Nephron (organoid): ENCODE data around the gene GMPPA.
A peak's percentile ranks its signal among the peaks of the same experiment; 100 is the strongest.

Experiments used
- H3K27ac Mint-ChIP-seq, 3 experiments: 2 replicates each; pipeline ENCODE4 v1.8.0; 2020; ENCODE audit warnings: mixed read lengths in 3 of 3, mild to moderate bottlenecking in 2 of 3, moderate library complexity in 1 of 3
- H3K27me3 Mint-ChIP-seq: 2 replicates; pipeline ENCODE4 v1.8.0; 2021; ENCODE audit warnings: low read depth, mild to moderate bottlenecking, moderate library complexity, mixed read lengths
- H3K36me3 Mint-ChIP-seq: 2 replicates; pipeline ENCODE4 v1.8.0; 2020; ENCODE audit warnings: low read depth, mixed read lengths
- H3K4me1 Mint-ChIP-seq: 2 replicates; pipeline ENCODE4 v1.8.0; 2020; ENCODE audit warnings: mixed read lengths
- H3K4me3 Mint-ChIP-seq, 3 experiments: 2 replicates each; pipeline ENCODE4 v1.8.0; 2020; ENCODE audit warnings: mild to moderate bottlenecking in 3 of 3, mixed read lengths in 3 of 3, moderate library complexity in 2 of 3
- H3K9me3 Mint-ChIP-seq: 2 replicates; pipeline ENCODE4 v1.8.0; 2020; ENCODE audit warnings: mixed read lengths
- CTCF ChIP-seq, 3 experiments: fragments of 200-600 bp; sonication (generic); IDR thresholded peaks; one replicate each; pipeline ENCODE4 v1.5.0; 2021; ENCODE audit warnings: antibody characterized with exemption in 3 of 3; ENCODE audit not compliant: unreplicated experiment in 3 of 3

GMPPA gene

DNA sequence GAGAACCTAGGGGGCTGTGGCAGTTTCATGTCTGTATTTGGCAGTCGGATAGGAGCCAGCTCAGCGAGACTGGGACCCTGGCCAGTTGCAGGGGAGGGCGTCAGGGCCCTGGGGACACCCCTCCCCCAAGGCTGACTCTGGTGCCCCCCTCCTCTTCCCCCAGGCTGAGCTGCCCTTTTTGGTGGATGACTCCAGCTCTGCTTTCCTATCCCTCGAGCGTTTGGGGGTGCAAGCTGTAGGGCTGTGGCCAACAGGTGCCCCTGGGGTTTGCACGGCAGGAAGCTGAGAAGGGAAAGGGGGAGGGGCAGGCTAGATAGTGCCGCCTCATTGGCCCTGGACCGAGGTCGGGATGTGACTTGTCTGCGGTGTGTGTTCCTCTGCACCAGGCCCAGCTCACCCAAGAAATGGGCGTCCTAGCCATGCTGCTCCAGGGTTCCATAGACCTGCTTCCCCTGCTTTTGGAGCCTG lies 37.6 kb upstream of the GMPPA start:
- no peak overlapping the region for H3K4me3 Mint-ChIP-seq
- no peak for TF ChIP-seq CTCF (IDR thresholded peaks at IDR 0.05; ENCODE audit: unreplicated experiment in 3 of 3)
- no peaks in the 10 kb centered on the region for H3K9me3 Mint-ChIP-seq
- peaks cover 24% of the 10 kb centered on the region for H3K4me1 Mint-ChIP-seq
- peak overlapping the region in 1 of 3 experiments; percentile 22 for H3K27ac Mint-ChIP-seq
- peaks cover 8% of the 10 kb centered on the region for H3K36me3 Mint-ChIP-seq
- H3K27me3 Mint-ChIP-seq: no peaks in the 10 kb centered on the region

- H3K4me3 Mint-ChIP-seq: no peak overlapping the region
- H3K27ac Mint-ChIP-seq: no peak overlapping the region
- TF ChIP-seq CTCF (IDR thresholded peaks at IDR 0.05; ENCODE audit: unreplicated experiment in 3 of 3): no peak
- H3K4me1 Mint-ChIP-seq: peaks cover 24% of the 10 kb centered on the region
- H3K9me3 Mint-ChIP-seq: no peaks in the 10 kb centered on the region
- no peaks in the 10 kb centered on the region for H3K27me3 Mint-ChIP-seq
- H3K36me3 Mint-ChIP-seq: peaks cover 8% of the 10 kb centered on the region
Measured at GRCh38 chr2:219461669-219462068, 37.0 kb upstream of the GMPPA start.

- Mint-ChIP-seq H3K4me3 (no peak overlapping the region), H3K27me3 (no peaks in the 10 kb centered on the region), H3K4me1 (peaks cover 24% of the 10 kb centered on the region), H3K36me3 (peaks cover 8% of the 10 kb centered on the region), H3K9me3 (no peaks in the 10 kb centered on the region), H3K27ac (no peak overlapping the region)
- TF ChIP-seq CTCF (IDR thresholded peaks at IDR 0.05; ENCODE audit: unreplicated experiment in 3 of 3): no peak
Measured at GRCh38 chr2:219462349-219462748, 36.3 kb upstream of the GMPPA start.

DNA sequence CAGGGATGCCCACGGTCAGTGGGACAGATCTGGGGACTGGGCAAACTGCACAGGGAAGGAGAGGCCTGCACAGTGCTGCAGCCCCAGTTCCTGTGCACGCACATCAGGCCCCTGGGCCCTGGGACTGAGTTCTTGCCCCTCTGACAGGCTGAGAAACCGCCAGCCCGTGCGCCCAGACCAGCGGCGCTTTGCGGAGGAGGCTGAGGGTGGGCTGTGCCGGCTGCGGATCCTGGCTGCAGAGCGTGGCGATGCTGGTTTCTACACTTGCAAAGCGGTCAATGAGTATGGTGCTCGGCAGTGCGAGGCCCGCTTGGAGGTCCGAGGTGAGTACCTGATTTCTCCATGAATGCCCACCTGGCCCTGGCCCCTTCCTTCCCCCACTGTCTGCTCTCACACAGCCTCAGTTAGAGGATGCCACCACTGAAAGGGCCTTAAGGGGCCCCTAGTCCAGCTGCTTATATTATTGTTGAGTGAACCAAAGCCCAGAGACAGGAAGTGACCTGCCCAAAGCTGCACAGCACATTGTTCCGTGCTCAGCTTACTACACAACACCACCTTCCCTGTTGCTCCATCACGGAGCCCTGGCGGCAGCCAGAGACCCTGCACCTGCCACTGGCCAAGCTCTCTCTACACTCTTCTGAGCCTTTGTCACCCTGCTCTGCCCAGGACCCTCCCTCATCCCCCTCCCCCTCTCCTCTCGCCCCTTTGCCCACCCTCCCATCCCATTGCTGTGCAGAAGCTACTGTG lies 34.2 kb upstream of the GMPPA start:
- Mint-ChIP-seq H3K9me3 (no peaks in the 10 kb centered on the region), H3K27me3 (no peaks in the 10 kb centered on the region), H3K4me3 (no peak overlapping the region), H3K36me3 (peaks cover 8% of the 10 kb centered on the region), H3K27ac (no peak overlapping the region), H3K4me1 (peaks cover 8% of the 10 kb centered on the region)
- TF ChIP-seq CTCF (IDR thresholded peaks at IDR 0.05; ENCODE audit: unreplicated experiment in 3 of 3): no peak

DNA sequence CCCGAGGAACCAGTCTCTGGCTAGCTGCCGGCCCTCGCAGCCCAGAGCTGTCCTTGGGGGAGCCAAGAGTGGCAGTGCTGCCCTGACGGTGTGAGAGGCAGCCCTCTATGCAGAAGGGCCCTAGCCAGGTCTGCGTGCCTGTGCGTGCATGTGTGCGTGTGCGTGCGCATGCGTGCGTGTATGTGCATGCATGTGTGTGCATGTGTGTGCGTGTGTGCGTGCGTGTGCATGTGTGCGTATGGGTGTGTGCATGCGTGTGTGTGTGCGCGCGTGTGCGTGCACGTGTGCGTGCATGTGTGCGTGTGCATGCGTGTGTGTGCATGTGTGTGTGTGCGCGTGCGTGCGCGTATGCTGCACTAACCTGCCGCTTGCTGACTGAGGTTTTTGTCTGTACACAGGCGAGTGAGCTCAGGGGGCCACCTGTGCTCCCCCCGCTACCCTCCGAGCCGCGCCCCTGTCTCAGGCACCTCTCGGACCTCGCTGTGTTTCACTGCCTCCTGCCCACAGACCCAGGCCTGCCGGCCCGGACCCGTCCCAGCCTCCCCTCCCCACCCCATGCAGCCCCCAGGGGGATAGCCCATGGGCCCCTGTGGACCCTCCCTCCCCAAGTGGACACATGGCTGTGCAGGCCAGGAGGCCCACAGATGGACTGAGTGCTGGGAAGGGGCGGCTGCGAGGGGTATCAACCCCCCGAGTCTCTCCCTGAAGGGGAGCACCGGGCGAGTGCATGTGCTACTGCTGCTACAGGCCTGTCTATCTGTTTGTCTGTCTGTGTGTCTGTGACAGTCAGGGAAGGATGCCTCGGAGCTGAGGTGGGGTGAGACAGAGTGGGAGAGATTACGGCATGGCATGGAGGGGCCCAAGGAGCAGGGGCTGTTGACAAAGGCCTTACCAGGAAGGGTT lies 32.8 kb upstream of the GMPPA start:
- H3K9me3 Mint-ChIP-seq: no peaks in the 10 kb centered on the region
- no peak overlapping the region for H3K27ac Mint-ChIP-seq
- no peaks in the 10 kb centered on the region for H3K27me3 Mint-ChIP-seq
- TF ChIP-seq CTCF (IDR thresholded peaks at IDR 0.05; ENCODE audit: unreplicated experiment in 3 of 3): no peak
- H3K4me1 Mint-ChIP-seq: no peaks in the 10 kb centered on the region
- H3K36me3 Mint-ChIP-seq: peaks cover 8% of the 10 kb centered on the region
- no peak overlapping the region for H3K4me3 Mint-ChIP-seq
